Measurements from ENCODE around the gene BRWD1.

DNA sequence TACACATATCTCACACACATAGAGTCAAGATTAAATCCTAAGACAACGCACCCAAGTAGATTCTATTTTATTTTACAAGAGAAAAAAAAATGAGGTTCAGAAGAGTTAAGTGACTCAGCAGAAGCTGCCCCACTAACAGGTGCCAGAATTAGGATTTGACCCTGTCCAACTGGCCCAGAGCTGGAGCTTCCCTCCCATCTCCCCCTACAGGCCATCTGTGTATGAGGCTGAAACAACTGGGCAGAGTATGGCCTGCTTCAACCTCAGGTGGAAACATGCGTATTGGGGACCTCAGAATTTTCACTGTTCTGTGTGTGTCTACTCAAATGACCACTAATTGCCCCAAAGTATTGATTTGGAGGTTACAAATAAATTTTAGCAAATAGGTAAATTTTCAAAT lies 160.1 kb downstream of the BRWD1 start:
- TF ChIP-seq, protein P1, sequence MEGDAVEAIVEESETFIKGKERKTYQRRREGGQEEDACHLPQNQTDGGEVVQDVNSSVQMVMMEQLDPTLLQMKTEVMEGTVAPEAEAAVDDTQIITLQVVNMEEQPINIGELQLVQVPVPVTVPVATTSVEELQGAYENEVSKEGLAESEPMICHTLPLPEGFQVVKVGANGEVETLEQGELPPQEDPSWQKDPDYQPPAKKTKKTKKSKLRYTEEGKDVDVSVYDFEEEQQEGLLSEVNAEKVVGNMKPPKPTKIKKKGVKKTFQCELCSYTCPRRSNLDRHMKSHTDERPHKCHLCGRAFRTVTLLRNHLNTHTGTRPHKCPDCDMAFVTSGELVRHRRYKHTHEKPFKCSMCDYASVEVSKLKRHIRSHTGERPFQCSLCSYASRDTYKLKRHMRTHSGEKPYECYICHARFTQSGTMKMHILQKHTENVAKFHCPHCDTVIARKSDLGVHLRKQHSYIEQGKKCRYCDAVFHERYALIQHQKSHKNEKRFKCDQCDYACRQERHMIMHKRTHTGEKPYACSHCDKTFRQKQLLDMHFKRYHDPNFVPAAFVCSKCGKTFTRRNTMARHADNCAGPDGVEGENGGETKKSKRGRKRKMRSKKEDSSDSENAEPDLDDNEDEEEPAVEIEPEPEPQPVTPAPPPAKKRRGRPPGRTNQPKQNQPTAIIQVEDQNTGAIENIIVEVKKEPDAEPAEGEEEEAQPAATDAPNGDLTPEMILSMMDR (IDR thresholded peaks at IDR 0.05) = no peak
- no peak for TF ChIP-seq POLR2A (IDR thresholded peaks at IDR 0.05)
- TF ChIP-seq POLR2AphosphoS5 (IDR thresholded peaks at IDR 0.05) = no peak

Measured in sigmoid colon (tissue), 4 donors.